Endothelial cell of umbilical vein (primary cell): ENCODE measurements around the gene OCA2. TPM values are rescaled to one million over a fixed set of nuclear protein-coding genes. Genes with fewer than 3 reads are reported as not detected.

Source experiments
- BruUV-seq: library from RNA; stranded (reverse); fragments of 400-500 nt; replicated peaks from 2 replicates; lab custom pipeline; 2021; lab: Mats Ljungman, UMichigan
- CTCF ChIA-PET: fragments of 300-600, 350-600 bp; sonication (Branson Sonifier 250); formaldehyde crosslinking; loops from one replicate; lab custom pipeline; 2021; ENCODE audit warnings: antibody characterized with exemption, inconsistent platforms; lab: Charles Lee
- POLR2A ChIA-PET: fragments of 300-600, 350-600 bp; sonication (Branson Sonifier 250); formaldehyde crosslinking; loops from one replicate; lab custom pipeline; 2021; ENCODE audit warnings: antibody characterized with exemption, inconsistent platforms; lab: Charles Lee
- DNase-seq: peaks from one replicate; pipeline ENCODE4 v3.0.0-alpha.2; 2011; ENCODE audit warnings: low read depth, low spot score
- FAIRE-seq: peaks from 2 replicates; lab custom pipeline; 2011; peaks lifted over from hg19 to GRCh38; lab: Jason Lieb, UNC
- H2AFZ ChIP-seq: 2 replicates; pipeline ENCODE4 v1.6.0; 2012; ENCODE audit warnings: low read depth, low read length, control low read depth, inconsistent platforms
- H3K27ac ChIP-seq: 2 replicates; pipeline ENCODE4 v1.5.1; 2011; ENCODE audit warnings: low read depth, mild to moderate bottlenecking, control low read depth, low read length, moderate library complexity; ENCODE audit not compliant: insufficient read depth
- H3K27me3 ChIP-seq, 2 experiments: 2 replicates each; pipeline versions ENCODE4 v1.6.0 to v1.6.1; 2011; ENCODE audit warnings: low read length in 2 of 2, mixed read lengths in 1 of 2; ENCODE audit not compliant: control insufficient read depth in 2 of 2, insufficient read depth in 2 of 2
- H3K36me3 ChIP-seq, 2 experiments: 2 replicates in 1 of 2; 3 replicates in 1 of 2; pipeline ENCODE4 v1.5.1; 2011; ENCODE audit warnings: low read length in 2 of 2, mild to moderate bottlenecking in 1 of 2, moderate library complexity in 1 of 2; ENCODE audit not compliant: control insufficient read depth in 2 of 2, insufficient read depth in 2 of 2; ENCODE audit errors: extremely low read depth in 1 of 2
- H3K4me1 ChIP-seq: 3 replicates; pipeline ENCODE4 v1.5.1; 2011; ENCODE audit warnings: mild to moderate bottlenecking, low read length; ENCODE audit not compliant: control insufficient read depth, insufficient read depth; ENCODE audit errors: extremely low read depth
- H3K4me2 ChIP-seq: 2 replicates; pipeline ENCODE4 v1.6.1; 2011; ENCODE audit warnings: low read length, control low read depth, mixed read lengths; ENCODE audit not compliant: insufficient read depth
- H3K4me3 ChIP-seq, 3 experiments: fragments of 200-600 bp in 1 of 3; sonication (generic), shearing (Covaris generic) in 1 of 3; replicated peaks in 1 of 3; 2 replicates each; pipeline ENCODE4 v1.5.1; 2011 to 2016; ENCODE audit warnings: control low read depth in 3 of 3, low read length in 3 of 3, mild to moderate bottlenecking in 2 of 3, inconsistent platforms in 1 of 3, low read depth in 1 of 3, moderate library complexity in 1 of 3; ENCODE audit not compliant: insufficient read depth in 1 of 3
- H3K79me2 ChIP-seq: 2 replicates; pipeline ENCODE4 v1.6.0; 2012; ENCODE audit warnings: low read length, inconsistent platforms; ENCODE audit not compliant: control insufficient read depth, insufficient read depth
- H3K9ac ChIP-seq: replicated peaks from 2 replicates; pipeline ENCODE3; 2011; ENCODE audit warnings: low read length, control low read depth; ENCODE audit not compliant: insufficient read depth; ENCODE audit errors: extremely low read depth
- H3K9me1 ChIP-seq: replicated peaks from 3 replicates; pipeline ENCODE4 v1.6.0; 2011; ENCODE audit warnings: mild to moderate bottlenecking, low read length; ENCODE audit not compliant: control insufficient read depth, insufficient read depth; ENCODE audit errors: extremely low read depth
- H3K9me3 ChIP-seq: replicated peaks from 2 replicates; pipeline ENCODE4 v1.5.1; 2012; ENCODE audit warnings: low read length, inconsistent platforms; ENCODE audit not compliant: control insufficient read depth, insufficient read depth
- H4K20me1 ChIP-seq: replicated peaks from 2 replicates; pipeline ENCODE3; 2011; ENCODE audit warnings: mild to moderate bottlenecking, low read length; ENCODE audit not compliant: control insufficient read depth, insufficient read depth; ENCODE audit errors: extremely low read depth
- EZH2 ChIP-seq: IDR thresholded peaks from 2 replicates; pipeline ENCODE4 v1.6.1; 2012; ENCODE audit warnings: borderline replicate concordance, low read depth, mild to moderate bottlenecking, moderate library complexity, low read length, inconsistent platforms; ENCODE audit not compliant: severe bottlenecking
- FOS ChIP-seq: IDR thresholded peaks from 2 replicates; pipeline ENCODE4 v1.6.1; 2011; ENCODE audit warnings: mild to moderate bottlenecking, low read length, moderate library complexity, borderline replicate concordance; ENCODE audit not compliant: insufficient read depth
- GATA2 ChIP-seq: IDR thresholded peaks from 2 replicates; pipeline ENCODE4 v1.7.0; 2011; ENCODE audit warnings: low read depth, mild to moderate bottlenecking, moderate library complexity, mixed read lengths, low read length; ENCODE audit not compliant: insufficient read length, insufficient read depth
- JUN ChIP-seq: IDR thresholded peaks from 2 replicates; pipeline ENCODE4 v1.6.1; 2011; ENCODE audit warnings: borderline replicate concordance, low read depth; ENCODE audit not compliant: insufficient read length, insufficient read depth
- MYC ChIP-seq: IDR thresholded peaks from one replicate; pipeline ENCODE4 v1.6.1; 2011; ENCODE audit warnings: mild to moderate bottlenecking, low read depth, low read length
- POLR2A ChIP-seq: IDR thresholded peaks from 2 replicates; pipeline ENCODE4 v1.6.1; 2012; ENCODE audit warnings: low read depth, mild to moderate bottlenecking, control low read depth, low read length
- POLR2AphosphoS5 ChIP-seq: IDR thresholded peaks from 2 replicates; pipeline ENCODE4 v1.6.1; 2012; ENCODE audit warnings: low read depth, mild to moderate bottlenecking, control low read depth, low read length, moderate library complexity; ENCODE audit not compliant: insufficient read depth
- dilution Hi-C: fragments of 300-500 bp; cut with MboI; formaldehyde crosslinking; loops from one replicate; pipeline ENCODE4 v1.15.0; 2019; ENCODE audit warnings: low sequenced_read_pairs; ENCODE audit not compliant: extremely low pct_ligation_motif_present
- intact Hi-C: fragments of 100-400 bp; cut with micrococcal nuclease; formaldehyde crosslinking; loops from one replicate; pipeline ENCODE4 v1.10.0; 2022
- polyA plus RNA-seq, 4 experiments: library from polyadenylated mRNA; depleted of rRNA in 3 of 4; stranded (reverse) in 3 of 4; unstranded in 1 of 4; fragments of >200 nt; gene quantifications; 2 replicates each; pipeline versions ENCODE4 v1.2.1 to v1.2.3, GENCODE V29; 2011 to 2012; ENCODE audit warnings: missing spikeins in 1 of 4
- total RNA-seq: library from RNA; stranded (reverse); gene quantifications from 2 replicates; pipeline ENCODE4 v1.2.3, GENCODE V29; 2021
- TF ChIP-seq, protein P1 (sequence below), 2 donors: IDR thresholded peaks; 1 replicate in 1 of 2; 2 replicates in 1 of 2; pipeline ENCODE4 v1.5.1; 2011; ENCODE audit warnings: low read length in 2 of 2, mild to moderate bottlenecking in 2 of 2, moderate library complexity in 2 of 2, control low read depth in 1 of 2, inconsistent platforms in 1 of 2, low read depth in 1 of 2; ENCODE audit not compliant: insufficient read depth in 1 of 2; ENCODE audit errors: extremely low read depth in 1 of 2
- TF ChIP-seq, protein P2 (sequence below): IDR thresholded peaks from 2 replicates; pipeline ENCODE4 v1.6.1; 2011; ENCODE audit not compliant: insufficient read depth, insufficient read length

OCA2 gene
- total and polyA plus RNA-seq, 2 donors (not counting 3 experiments of a cell fraction or from before 2014, with no cell fraction given), result not detected

DNA sequence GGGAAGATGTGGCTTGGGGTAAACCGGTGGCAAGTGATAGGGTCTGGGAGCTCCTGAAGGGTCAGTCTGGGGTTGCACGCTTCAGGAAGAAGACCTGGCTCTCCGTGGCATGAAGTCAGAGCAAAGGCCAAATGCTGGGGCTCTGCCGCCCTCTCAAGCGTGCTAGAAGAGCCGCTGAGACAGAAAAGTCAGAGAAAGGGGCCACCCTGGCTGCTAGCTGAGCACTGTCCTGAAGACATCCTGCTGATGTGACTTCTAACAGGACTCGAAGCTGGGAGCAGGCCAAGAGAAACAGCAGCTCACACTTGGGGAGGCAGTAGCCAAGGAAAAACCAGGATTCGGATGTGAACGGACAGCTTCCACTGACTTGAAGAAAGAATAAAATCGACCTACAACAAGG lies 270.4 kb downstream of the OCA2 start:
- Histone ChIP-seq H3K9me1 (no peaks in the 10 kb centered on the region), H4K20me1 (no peaks in the 10 kb centered on the region), H3K4me1 (no peaks in the 10 kb centered on the region), H3K79me2 (no peaks in the 10 kb centered on the region), H3K4me3 (no peak overlapping the region), H3K9me3 (peaks cover 14% of the 10 kb centered on the region), H3K9ac (no peak overlapping the region), H3K4me2 (no peak overlapping the region), H3K36me3 (no peaks in the 10 kb centered on the region), H3K27me3 (no peaks in the 10 kb centered on the region), H2AFZ (no peak overlapping the region), H3K27ac (no peak overlapping the region)
- BruUV-seq, result no TSS peak
- intact Hi-C loops, result no loop called here
- CTCF ChIA-PET, result no interaction called here
- dilution Hi-C loops, result no loop called here
- TF ChIP-seq GATA2 (no peak), MYC (no peak), POLR2AphosphoS5 (no peak)
- POLR2A ChIA-PET, result no interaction called here
- FAIRE-seq, result no peak
- DNase-seq, result no peak

DNA sequence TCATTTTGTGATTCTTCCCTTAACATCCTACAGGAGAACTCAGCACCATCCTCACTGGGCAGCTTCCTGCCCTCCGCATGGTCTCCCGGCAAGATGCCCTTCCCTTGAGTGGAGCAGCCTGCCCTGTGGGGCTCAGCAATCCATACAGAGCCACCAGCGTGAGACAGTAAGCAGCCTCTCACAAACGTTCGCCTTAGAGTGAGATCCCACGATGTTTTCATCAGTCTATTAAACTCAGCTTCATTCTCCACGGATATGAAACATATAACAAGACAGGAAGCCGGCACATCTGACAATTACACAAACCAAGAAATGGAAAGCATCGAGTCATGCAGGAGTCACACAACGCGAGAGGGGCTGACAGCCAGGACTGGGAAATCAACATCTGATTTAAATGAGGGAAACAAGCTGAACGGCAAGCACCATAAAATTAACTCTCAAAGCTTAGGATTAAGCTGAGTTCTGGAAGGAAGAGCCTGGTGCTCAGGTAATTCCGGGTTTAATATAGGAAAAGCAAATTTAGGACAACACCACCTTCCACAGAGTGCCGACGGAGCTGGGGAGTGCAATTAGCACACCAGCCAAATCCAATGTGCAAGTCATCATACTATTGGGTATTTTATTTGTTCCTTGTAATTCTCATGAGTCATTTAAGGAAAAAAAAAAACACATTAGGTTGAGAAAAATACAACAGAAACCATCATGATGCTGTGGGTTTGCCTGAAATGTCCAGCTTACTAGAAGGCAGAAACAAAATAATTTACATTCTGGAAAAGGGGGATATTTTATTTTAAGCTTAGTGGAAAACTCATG lies 272.0 kb downstream of the OCA2 start:
- no peaks in the 10 kb centered on the region for H4K20me1 ChIP-seq
- H3K9me1 ChIP-seq, result no peaks in the 10 kb centered on the region
- no peak overlapping the region for H3K9ac ChIP-seq
- BruUV-seq, result no TSS peak
- no peak overlapping the region for H3K27ac ChIP-seq
- no peaks in the 10 kb centered on the region for H3K36me3 ChIP-seq
- FAIRE-seq (no peak), DNase-seq (no peak)
- H3K27me3 ChIP-seq, result no peaks in the 10 kb centered on the region
- no peaks in the 10 kb centered on the region for H3K4me1 ChIP-seq
- no peak overlapping the region for H3K4me3 ChIP-seq
- no peak overlapping the region for H3K4me2 ChIP-seq
- POLR2A ChIA-PET, result no interaction called here
- H2AFZ ChIP-seq, result no peak overlapping the region
- peaks cover 11% of the 10 kb centered on the region for H3K9me3 ChIP-seq
- dilution Hi-C loops (no loop called here), intact Hi-C loops (no loop called here)
- no peaks in the 10 kb centered on the region for H3K79me2 ChIP-seq
- TF ChIP-seq POLR2A, result no peak
- TF ChIP-seq, protein P1, sequence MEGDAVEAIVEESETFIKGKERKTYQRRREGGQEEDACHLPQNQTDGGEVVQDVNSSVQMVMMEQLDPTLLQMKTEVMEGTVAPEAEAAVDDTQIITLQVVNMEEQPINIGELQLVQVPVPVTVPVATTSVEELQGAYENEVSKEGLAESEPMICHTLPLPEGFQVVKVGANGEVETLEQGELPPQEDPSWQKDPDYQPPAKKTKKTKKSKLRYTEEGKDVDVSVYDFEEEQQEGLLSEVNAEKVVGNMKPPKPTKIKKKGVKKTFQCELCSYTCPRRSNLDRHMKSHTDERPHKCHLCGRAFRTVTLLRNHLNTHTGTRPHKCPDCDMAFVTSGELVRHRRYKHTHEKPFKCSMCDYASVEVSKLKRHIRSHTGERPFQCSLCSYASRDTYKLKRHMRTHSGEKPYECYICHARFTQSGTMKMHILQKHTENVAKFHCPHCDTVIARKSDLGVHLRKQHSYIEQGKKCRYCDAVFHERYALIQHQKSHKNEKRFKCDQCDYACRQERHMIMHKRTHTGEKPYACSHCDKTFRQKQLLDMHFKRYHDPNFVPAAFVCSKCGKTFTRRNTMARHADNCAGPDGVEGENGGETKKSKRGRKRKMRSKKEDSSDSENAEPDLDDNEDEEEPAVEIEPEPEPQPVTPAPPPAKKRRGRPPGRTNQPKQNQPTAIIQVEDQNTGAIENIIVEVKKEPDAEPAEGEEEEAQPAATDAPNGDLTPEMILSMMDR (IDR thresholded peaks at IDR 0.05; ENCODE audit: extremely low read depth in 1 of 2, insufficient read depth in 1 of 2, low read depth in 1 of 2, low read length in 2 of 2), result no peak
- TF ChIP-seq POLR2AphosphoS5, result no peak
- no peak for TF ChIP-seq JUN
- TF ChIP-seq MYC, result no peak
- no peak for TF ChIP-seq FOS
- TF ChIP-seq GATA2, result no peak
- no peak for TF ChIP-seq EZH2
- TF ChIP-seq, protein P2, sequence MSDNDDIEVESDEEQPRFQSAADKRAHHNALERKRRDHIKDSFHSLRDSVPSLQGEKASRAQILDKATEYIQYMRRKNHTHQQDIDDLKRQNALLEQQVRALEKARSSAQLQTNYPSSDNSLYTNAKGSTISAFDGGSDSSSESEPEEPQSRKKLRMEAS, result no peak
- CTCF ChIA-PET, result no interaction called here
